HCT116 (cell line): ENCODE measurements around the gene OR1C1.

Experiments used
- EZH2phosphoT487 ChIP-seq: fragments of 200-600 bp; IDR thresholded peaks from 2 replicates; pipeline ENCODE4 v1.6.1; 2018; ENCODE audit warnings: antibody characterized with exemption, borderline replicate concordance
- JUND ChIP-seq: IDR thresholded peaks from 2 replicates; pipeline ENCODE4 v1.6.1; 2012
- POLR2A ChIP-seq: IDR thresholded peaks from 2 replicates; pipeline ENCODE4 v1.7.0; 2011; ENCODE audit warnings: borderline replicate concordance; ENCODE audit not compliant: insufficient read depth, insufficient read length; ENCODE audit errors: extremely low read depth
- TF ChIP-seq, protein P1 (sequence below), 3 experiments: fragments of 200-600 bp in 1 of 3; sonication (generic) in 1 of 3; IDR thresholded peaks in 2 of 3; conservative IDR thresholded peaks in 1 of 3; 2 replicates each; pipeline ENCODE4 v1.5.1; 2012 to 2017; ENCODE audit warnings: low read depth in 2 of 3, low read length in 2 of 3, antibody characterized with exemption in 1 of 3, borderline replicate concordance in 1 of 3, control low read depth in 1 of 3, mild to moderate bottlenecking in 1 of 3, mixed read lengths in 1 of 3, mixed run types in 1 of 3, moderate library complexity in 1 of 3; ENCODE audit not compliant: insufficient read depth in 1 of 3

DNA sequence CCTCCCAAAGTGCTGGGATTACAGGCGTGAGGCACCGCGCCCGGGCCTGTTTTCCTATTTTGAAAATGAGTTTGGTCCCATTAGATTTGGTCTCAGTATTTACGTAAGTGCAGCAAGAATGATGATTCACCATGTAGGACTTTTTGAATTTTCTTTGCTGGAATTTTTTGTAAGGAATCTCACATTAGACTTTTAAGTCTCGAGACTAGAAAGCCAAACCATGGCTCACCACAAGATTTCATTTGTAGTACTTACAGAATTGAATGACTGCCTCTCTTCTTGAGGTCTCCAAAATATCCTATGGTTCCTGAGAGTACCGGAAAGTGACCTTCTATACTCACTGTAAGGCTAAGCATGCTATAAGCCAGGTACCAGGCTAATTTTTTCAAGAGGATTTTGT is 12.7 kb downstream of the OR1C1 start:
- TF ChIP-seq JUND (no peak), EZH2phosphoT487 (no peak), POLR2A (no peak)
- TF ChIP-seq, protein P1, sequence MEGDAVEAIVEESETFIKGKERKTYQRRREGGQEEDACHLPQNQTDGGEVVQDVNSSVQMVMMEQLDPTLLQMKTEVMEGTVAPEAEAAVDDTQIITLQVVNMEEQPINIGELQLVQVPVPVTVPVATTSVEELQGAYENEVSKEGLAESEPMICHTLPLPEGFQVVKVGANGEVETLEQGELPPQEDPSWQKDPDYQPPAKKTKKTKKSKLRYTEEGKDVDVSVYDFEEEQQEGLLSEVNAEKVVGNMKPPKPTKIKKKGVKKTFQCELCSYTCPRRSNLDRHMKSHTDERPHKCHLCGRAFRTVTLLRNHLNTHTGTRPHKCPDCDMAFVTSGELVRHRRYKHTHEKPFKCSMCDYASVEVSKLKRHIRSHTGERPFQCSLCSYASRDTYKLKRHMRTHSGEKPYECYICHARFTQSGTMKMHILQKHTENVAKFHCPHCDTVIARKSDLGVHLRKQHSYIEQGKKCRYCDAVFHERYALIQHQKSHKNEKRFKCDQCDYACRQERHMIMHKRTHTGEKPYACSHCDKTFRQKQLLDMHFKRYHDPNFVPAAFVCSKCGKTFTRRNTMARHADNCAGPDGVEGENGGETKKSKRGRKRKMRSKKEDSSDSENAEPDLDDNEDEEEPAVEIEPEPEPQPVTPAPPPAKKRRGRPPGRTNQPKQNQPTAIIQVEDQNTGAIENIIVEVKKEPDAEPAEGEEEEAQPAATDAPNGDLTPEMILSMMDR (IDR thresholded peaks at IDR 0.05 in 2 of 3, conservative IDR thresholded peaks at IDR 0.05 in 1 of 3; ENCODE audit: borderline replicate concordance in 1 of 3, insufficient read depth in 1 of 3, low read depth in 2 of 3, low read length in 2 of 3) = no peak
